GM19025 (cell line): Measurements from ENCODE around the gene CST9L.
"Not testable (repeated sequence)": the region's sequence is repeated elsewhere in the genome, so short reads cannot be mapped to it uniquely, and the experiment has no call there.

ENCODE experiments used
- ATAC-seq: cut with Tn5 transposase; IDR thresholded peaks from one replicate; pipeline ENCODE4 v1.9.1; 2021; ENCODE audit warnings: mild to moderate bottlenecking, low read depth, moderate library complexity; ENCODE audit not compliant: unreplicated experiment

Gene CST9L

GRCh38 chr20:23586735-23587525 lies 18.6 kb upstream of the CST9L start:
- no peak for ATAC-seq

GRCh38 chr20:23585808-23586734 lies 17.8 kb upstream of the CST9L start:
- no peak for ATAC-seq

- ATAC-seq = no peak
Measured at GRCh38 chr20:23585449-23585807, 17.1 kb upstream of the CST9L start.

- no peak for ATAC-seq
Measured at GRCh38 chr20:23584434-23585199, 16.3 kb upstream of the CST9L start.

- ATAC-seq = no peak
Measured at GRCh38 chr20:23583526-23583925, 15.2 kb upstream of the CST9L start.

GRCh38 chr20:23582293-23582692 lies 14.0 kb upstream of the CST9L start:
- ATAC-seq = no peak

GRCh38 chr20:23581833-23582232 lies 13.5 kb upstream of the CST9L start:
- ATAC-seq = not testable (repeated sequence)

GRCh38 chr20:23574977-23575376 lies 6.7 kb upstream of the CST9L start:
- no peak for ATAC-seq

GRCh38 chr20:23570178-23570760 lies 2.0 kb upstream of the CST9L start:
- ATAC-seq = no peak

GRCh38 chr20:23569570-23569969 lies 1.3 kb upstream of the CST9L start:
- ATAC-seq = no peak

GRCh38 chr20:23568971-23569330 lies 667 bp upstream of the CST9L start:
- no peak for ATAC-seq

GRCh38 chr20:23566199-23566932 lies 1.9 kb downstream of the CST9L start:
- no peak for ATAC-seq

GRCh38 chr20:23565503-23566045 lies 2.7 kb downstream of the CST9L start:
- no peak for ATAC-seq

GRCh38 chr20:23564927-23565326 lies 3.4 kb downstream of the CST9L start:
- ATAC-seq = no peak

GRCh38 chr20:23562721-23563342 lies 5.5 kb downstream of the CST9L start:
- ATAC-seq = no peak

- no peak for ATAC-seq
Measured at GRCh38 chr20:23554401-23554800, 13.9 kb downstream of the CST9L start.

- ATAC-seq = no peak
Measured at GRCh38 chr20:23551786-23552185, 16.5 kb downstream of the CST9L start.

GRCh38 chr20:23551383-23551782 lies 16.9 kb downstream of the CST9L start:
- no peak for ATAC-seq

- no peak for ATAC-seq
Measured at GRCh38 chr20:23550227-23550626, 18.1 kb downstream of the CST9L start.
